GM21515 (cell line): ENCODE results near the gene ZNF182.
"Not testable (repeated sequence)": the region's sequence is repeated elsewhere in the genome, so short reads cannot be mapped to it uniquely, and the experiment has no call there.

Source experiments
- ATAC-seq: cut with Tn5 transposase; IDR thresholded peaks from one replicate; pipeline ENCODE4 v1.9.1; 2021; ENCODE audit not compliant: unreplicated experiment

The ZNF182 gene

DNA sequence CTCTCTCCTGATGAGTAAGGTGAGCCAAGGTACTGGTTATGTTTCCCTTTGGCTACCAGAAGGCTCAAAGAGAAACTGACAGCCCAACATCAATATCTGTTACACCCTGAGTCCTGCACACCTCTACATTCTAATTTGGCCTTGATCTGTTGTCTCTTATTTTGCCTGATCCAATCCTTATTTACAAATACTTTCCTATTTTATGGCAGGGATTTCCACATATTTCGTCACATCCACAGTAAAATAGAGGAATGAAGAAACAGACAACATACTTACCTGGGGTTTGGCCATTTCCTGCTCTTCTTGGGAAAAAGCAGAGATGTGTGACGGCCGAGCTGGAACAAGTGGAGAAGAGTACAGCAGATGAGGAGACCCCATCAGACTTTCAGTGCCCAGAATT, 1.5 kb downstream of the ZNF182 start:
- ATAC-seq, result no peak

DNA sequence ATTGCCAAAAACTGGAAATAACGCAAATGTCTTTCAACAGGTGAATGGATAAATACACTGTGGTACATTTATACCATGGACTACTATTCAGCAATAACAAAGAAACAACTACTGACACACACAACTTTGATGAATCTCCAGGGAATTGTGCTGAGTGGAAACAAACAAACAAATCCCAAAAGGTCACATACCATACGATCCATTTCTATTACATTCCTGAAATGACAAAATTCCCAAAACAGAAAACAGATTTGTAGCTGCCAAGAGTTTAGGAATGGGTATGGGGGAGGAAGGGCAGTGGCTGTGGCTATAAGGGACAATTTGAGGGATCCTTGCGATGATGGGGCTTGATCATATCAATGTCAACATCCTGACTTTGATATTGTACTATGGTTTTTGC, 2.5 kb downstream of the ZNF182 start:
- ATAC-seq, result no peak

GRCh38 chrX:47992669-47993068, 11.1 kb downstream of the ZNF182 start:
- ATAC-seq, result no peak

- no peak for ATAC-seq
Measured at GRCh38 chrX:47992095-47992380, 11.8 kb downstream of the ZNF182 start.

- no peak for ATAC-seq
Measured at GRCh38 chrX:47991263-47992094, 12.3 kb downstream of the ZNF182 start.

DNA sequence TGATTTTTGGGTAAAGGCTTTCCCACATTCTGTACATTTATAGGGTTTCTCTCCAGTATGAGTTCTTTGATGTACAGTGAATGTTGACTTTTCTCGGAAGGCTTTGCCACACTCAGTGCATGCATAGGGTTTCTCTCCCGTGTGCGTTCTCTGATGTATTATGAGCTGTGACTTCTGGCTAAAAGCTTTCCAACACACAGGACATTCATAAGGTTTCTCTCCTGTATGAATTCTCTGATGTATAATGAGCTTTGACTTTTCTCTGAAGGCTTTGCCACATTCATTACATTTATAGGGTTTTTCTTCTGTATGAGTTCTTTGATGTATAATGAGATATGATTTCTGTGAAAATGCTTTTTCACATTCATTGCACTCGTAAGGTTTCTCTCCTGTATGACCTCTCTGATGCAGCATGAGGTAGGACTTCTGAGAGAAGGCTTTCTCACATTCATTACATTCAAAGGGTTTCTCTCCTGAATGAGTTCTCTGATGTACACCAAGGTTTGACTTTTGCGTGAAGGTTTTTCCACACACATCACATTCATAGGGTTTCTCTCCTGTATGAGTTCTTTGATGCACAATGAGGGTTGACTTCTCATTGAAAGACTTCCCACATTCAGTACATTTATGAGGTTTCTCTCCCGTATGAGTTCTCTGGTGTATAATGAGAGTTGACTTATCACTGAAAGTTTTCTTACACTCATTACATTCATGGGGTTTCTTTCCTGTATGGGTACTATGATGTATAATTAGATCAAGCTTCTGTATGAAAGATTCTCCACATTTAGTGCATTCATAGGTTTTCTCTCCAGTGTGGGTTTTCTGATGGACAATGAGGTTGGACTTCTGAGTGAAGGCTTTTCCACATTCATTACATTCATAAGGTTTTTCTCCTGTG, 27.3 kb downstream of the ZNF182 start:
- no peak for ATAC-seq

GRCh38 chrX:47973235-47973634, 30.6 kb downstream of the ZNF182 start:
- no peak for ATAC-seq

- ATAC-seq, result not testable (repeated sequence)
Measured at GRCh38 chrX:47965526-47965925, 38.3 kb downstream of the ZNF182 start.

DNA sequence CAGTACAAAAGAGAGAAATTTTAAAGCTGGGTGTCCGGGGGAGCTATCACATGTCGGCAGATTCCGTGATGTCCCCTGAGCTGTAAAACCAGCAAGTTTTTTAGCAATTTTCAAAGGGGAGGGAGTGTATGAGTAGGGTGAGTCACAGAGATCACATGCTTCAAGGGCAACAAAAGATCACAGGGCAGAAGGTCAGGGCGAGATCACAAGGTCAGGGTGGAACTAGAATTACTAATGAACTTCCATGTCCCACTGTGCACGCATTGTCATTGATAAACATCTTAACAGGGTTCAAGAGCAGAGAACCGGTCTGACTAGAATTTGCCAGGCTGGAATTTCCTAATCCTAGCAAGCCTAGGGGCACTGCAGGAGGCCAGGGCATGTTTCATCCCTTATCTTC, 42.0 kb downstream of the ZNF182 start:
- not testable (repeated sequence) for ATAC-seq

GRCh38 chrX:47960406-47960805, 43.4 kb downstream of the ZNF182 start:
- ATAC-seq, result no peak

- ATAC-seq, result no peak
Measured at GRCh38 chrX:47958761-47959342, 44.9 kb downstream of the ZNF182 start.

DNA sequence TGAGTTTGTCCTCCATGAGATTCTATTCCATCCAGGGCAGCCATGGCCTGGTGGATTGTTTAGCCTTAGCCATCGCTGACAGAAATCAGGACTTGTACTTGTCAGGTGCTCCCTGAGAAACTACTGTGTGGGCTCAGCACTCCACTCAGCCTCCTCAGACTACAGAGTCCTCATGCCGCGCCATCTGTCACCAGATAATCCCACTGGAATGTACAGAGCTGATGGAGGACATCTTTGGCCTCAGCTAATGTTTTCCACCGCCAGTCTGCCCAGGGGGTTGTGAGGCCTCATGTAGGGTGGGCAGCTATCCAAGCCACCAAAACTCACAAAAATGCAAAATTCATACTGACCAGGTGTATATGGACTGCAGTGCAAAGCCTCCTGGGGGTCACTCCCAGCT, 45.6 kb downstream of the ZNF182 start:
- not testable (repeated sequence) for ATAC-seq

DNA sequence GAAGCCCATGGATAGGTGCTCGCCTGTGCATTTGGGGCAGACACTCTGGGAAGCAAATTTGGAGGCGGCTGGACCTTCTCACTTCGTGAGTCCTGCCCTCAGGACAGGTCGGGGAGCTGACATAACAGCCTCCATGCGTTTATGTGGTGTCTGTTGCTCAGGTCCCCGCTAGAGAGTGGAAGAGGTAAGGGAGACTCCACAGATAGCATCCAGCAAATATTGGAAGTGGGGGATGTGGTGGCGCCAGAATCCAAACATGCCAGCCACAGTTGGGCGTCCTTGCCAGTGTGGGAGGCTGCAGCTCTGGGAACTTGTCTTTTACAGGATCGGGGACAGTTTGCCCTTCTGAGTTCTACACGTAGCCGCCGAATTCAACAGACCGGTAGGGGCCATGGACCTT, 47.8 kb downstream of the ZNF182 start:
- no peak for ATAC-seq

- ATAC-seq, result not testable (repeated sequence)
Measured at GRCh38 chrX:47955295-47955694, 48.5 kb downstream of the ZNF182 start.

DNA sequence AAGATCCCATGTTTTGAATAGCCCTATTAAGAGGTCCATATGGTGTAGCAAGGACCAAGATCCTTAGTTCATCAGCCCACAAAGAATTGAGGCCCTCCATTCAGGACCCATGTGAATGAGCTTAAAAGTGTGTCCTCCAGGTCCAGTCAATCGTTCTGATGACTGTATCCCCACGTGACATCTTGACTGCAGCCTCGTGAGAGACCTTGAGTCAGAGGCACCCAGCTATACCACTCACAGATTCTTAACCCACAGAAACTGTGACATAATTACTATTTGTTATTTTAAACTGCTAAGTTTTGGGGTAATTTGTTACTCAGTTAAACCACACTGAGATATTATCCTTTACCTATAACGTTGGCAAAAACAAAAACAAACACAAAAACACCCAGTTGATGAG, 62.4 kb downstream of the ZNF182 start:
- ATAC-seq, result no peak

DNA sequence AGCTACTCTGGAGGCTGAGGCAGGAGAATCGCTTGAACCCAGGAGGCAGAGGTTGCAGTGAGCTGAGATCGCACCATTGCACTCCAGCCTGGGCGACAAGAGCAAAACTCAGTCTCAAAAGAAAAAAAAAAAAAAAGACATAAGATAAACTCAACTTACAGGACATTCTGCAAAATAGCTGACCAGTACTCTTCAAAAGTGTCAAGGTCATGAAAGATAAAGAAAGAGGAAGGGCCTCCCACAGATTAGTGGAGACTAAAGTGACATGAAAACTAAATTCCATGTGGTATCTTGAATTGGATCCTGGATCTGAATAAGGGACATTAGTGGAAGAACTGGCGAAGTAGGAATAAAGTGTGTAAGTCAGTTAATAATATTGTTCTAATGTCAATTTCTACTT, 63.3 kb downstream of the ZNF182 start:
- no peak for ATAC-seq

DNA sequence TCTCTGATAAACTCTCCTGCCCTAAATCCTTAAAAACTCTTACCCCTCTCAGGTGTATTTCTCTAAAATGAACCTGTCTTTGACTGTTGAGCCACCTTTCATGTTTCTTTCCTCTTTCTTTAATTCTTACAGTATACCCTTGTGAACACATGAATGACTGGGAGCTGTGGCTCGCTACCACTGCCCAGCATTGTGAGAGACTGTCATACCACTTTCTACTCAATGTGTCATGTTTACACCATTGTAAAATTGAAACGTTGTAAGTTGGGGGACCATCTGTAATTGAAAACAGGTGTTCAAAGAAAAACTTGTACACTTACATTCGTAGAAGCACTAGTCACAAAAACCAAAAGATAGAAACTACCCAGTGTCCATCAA, 66.9 kb downstream of the ZNF182 start:
- no peak for ATAC-seq

DNA sequence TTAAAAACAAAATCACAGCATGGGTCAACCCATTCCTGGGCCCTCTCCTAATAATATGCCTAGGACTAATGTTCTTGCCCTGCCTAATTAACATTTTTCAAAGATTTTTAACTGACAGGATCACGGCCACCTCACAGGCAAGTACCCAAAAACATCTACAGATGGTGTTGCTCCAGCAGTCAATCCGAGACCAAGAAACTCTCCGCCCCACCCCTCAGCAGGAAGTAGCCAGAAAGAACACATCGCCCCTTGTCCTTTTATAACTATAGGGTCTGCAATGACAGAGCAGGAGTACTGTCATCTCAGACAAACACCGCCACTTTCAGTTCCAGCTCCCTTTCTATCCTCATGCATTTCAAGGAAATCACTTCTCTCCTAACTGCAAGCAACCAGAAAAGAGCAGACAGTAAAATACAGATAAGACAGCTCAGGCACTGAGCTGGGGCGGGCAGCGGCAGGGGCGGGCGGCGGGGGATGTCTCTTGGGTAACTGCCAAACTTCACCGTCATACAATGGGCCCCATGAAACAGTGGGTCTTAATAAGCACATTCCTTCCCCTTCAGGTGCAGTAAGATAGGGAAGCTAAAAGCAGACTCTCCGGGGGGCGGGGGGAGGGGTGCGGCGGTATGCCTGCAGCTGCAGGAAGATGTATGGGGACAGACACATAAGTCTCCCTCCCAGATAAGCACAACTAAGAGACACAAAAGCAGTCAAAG, 67.4 kb downstream of the ZNF182 start:
- no peak for ATAC-seq

DNA sequence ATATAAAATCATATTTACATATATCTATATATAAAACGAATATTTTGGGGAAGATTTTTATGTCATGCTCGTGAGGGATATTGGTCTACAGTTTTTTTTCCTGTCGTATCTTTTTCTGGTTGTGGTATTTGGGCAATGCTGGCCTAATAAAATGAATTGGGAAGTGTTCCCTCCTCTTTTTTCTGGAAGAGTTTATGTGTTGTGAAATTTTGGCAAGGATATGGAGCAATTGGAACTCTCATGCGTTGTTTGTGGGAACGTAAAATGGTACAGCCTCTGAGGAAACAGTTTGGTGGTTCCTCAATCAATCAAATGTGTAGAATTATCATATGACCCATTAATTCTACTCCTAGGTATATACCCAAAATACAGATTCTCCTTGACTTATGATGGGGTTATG, 69.8 kb downstream of the ZNF182 start:
- no peak for ATAC-seq

DNA sequence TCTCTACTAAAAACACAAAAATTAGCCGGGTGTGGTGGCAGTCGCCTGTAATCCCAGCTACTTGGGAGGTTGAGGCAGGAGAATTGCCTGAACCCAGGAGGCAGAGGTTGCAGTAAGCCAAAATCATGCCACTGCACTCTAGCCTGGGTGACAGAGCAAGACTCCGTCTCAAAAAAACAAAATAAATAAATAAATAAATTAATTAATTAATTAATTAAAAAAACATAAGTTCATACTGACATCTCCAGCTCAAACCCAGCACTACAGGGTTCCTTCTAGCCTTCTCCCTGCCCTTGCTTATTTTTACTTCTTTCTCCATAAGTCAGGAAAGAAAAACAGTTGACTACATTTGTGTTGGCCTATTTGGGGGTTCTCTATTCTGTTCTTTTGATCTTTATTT, 71.8 kb downstream of the ZNF182 start:
- not testable (repeated sequence) for ATAC-seq

DNA sequence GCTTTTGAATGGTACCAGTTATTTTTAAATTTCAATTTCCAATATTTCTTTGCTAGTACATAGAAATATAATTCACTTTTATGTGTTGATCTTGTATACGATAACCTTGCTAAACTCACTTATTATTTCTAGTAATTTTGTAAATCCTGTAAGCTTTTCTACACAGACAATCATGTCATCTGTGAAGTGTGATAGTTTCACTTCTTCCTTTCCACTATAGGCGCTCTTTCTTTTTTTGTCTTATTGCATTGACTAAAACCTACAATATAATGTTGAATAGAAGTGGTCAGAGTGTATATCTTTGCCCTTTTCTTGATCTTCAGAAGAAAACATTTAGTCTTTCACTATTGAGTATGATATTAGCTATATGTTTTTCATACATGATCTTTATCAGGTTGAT, 76.6 kb downstream of the ZNF182 start:
- no peak for ATAC-seq
